AG09319 (cell line): ENCODE results near the gene SZT2.
"Not testable (repeated sequence)": the region's sequence is repeated elsewhere in the genome, so short reads cannot be mapped to it uniquely, and the experiment has no call there.

Experiments
- DNase-seq: peaks from one replicate; pipeline ENCODE4 v3.0.0-alpha.2; 2010; ENCODE audit warnings: low read depth; ENCODE audit errors: extremely low read depth
- TF ChIP-seq, protein P1 (sequence below): IDR thresholded peaks from 2 replicates; pipeline ENCODE4 v1.5.1; 2011; ENCODE audit warnings: low read depth, mild to moderate bottlenecking, inconsistent platforms, low read length, moderate library complexity

The SZT2 gene

GRCh38 chr1:43452789-43453441 is 63.2 kb downstream of the SZT2 start:
- peak; percentile 25 for DNase-seq
- TF ChIP-seq, protein P1, sequence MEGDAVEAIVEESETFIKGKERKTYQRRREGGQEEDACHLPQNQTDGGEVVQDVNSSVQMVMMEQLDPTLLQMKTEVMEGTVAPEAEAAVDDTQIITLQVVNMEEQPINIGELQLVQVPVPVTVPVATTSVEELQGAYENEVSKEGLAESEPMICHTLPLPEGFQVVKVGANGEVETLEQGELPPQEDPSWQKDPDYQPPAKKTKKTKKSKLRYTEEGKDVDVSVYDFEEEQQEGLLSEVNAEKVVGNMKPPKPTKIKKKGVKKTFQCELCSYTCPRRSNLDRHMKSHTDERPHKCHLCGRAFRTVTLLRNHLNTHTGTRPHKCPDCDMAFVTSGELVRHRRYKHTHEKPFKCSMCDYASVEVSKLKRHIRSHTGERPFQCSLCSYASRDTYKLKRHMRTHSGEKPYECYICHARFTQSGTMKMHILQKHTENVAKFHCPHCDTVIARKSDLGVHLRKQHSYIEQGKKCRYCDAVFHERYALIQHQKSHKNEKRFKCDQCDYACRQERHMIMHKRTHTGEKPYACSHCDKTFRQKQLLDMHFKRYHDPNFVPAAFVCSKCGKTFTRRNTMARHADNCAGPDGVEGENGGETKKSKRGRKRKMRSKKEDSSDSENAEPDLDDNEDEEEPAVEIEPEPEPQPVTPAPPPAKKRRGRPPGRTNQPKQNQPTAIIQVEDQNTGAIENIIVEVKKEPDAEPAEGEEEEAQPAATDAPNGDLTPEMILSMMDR, result no peak

DNA sequence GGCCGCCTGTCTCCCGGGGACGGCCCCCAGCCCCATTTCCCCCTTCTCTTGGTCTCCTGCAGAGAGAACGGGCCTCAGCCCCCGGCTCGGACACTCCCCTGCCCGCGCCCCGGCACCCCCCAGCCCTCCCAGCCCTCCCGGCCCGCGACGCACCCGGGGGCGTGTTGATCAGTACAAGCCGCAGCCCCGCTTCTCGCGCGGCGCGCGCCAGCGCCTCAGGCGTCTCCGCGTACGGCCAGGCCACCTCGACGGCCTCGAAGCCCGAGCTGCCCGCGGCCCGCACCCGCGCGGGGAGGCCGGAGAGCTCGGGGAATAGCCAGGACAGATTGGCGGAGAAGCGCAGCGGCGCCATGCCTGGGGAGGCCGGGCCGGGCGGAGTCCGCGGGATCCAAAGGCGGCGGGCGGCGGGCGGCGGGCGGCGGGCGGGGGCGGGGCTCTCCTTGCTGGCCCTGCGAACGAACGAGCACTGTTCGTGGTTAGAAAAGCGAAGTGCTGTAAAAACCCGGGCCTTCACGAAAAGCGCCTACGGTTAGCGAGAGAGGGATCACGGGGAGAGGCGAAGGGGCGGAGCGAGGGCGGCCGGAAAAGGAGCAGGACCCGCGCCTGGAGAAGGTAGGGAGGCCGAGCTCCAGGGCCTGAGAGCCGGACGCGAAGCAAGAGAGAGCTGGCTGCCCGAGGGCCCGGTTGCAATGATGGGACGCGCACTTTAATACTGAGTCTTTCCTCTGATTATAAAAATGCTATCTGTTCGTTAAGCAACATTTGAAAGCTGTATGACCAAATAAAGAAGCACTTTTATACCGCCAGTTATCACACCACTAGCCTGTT is 64.0 kb downstream of the SZT2 start, which contains the start of gene HYI:
TSS of gene HYI (minus strand) at position 490 of the 828 bp plus-strand sequence. CDS start at position 352, 138 bp downstream.
- peak; percentile 60 for DNase-seq
- TF ChIP-seq, protein P1, result no peak

GRCh38 chr1:43454270-43455011 is 64.7 kb downstream of the SZT2 start:
- DNase-seq, result peak; percentile 60
- TF ChIP-seq, protein P1, result no peak

GRCh38 chr1:43455213-43455889 is 65.7 kb downstream of the SZT2 start:
- no peak for DNase-seq
- TF ChIP-seq, protein P1, result no peak

DNA sequence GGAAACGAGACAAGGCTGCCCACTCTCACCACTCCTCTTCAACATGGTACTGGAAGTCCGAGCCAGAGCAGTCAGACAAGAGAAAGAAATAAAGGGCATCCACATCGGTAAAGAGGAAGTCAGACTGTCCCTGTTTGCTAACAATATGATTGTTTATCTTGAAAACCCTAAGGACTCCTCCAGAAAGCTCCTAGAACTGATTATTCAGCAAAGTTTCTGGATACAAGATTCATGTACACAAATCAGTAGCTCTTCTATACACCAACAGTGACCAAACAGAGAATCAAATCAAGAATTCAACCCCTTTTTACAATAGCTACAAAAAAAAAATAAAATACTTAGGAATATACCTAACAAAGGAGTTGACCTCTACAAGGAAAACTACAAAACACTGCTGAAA is 68.7 kb downstream of the SZT2 start:
- not testable (repeated sequence) for DNase-seq

GRCh38 chr1:43460988-43461693 is 71.4 kb downstream of the SZT2 start:
- TF ChIP-seq, protein P1, result no peak
- no peak for DNase-seq

GRCh38 chr1:43463479-43463878 is 73.8 kb downstream of the SZT2 start:
- no peak for DNase-seq
- TF ChIP-seq, protein P1, result no peak
